ENCODE results near the gene C11orf21. TPM values are rescaled to one million over a fixed set of nuclear protein-coding genes. Genes with fewer than 3 reads are reported as not detected.

C11orf21 gene
- total and polyA plus RNA-seq, 2 of the 8 experiments (the other 6 are each of a cell fraction or from before 2014, with no cell fraction given), result not detected

GRCh38 chr11:2252018-2252417 is 49.7 kb downstream of the C11orf21 start (continued):
- TF ChIP-seq USF2 (IDR thresholded peaks at IDR 0.05; ENCODE audit: low read length) (no peak), EP300 (IDR thresholded peaks at IDR 0.05; ENCODE audit: borderline replicate concordance in 1 of 2, low read depth in 2 of 2, low read length in 2 of 2) (no peak), E2F6 (IDR thresholded peaks at IDR 0.05) (no peak), JUN (IDR thresholded peaks at IDR 0.05; ENCODE audit: low read depth, low read length) (no peak), BCL11A (IDR thresholded peaks at IDR 0.05; ENCODE audit: low read depth in 2 of 2, low read length in 2 of 2) (no peak), ASH2L (IDR thresholded peaks at IDR 0.05; ENCODE audit: low read length) (no peak), SP2 (IDR thresholded peaks at IDR 0.05; ENCODE audit: low read length) (no peak)

All from H1 (cell line).